Activated CD8-positive, alpha-beta memory T cell treated with anti-CD3 and anti-CD28 coated beads for 1 hour (primary cell): ENCODE results near the gene PAIP2.
"Not testable (repeated sequence)": the region's sequence is repeated elsewhere in the genome, so short reads cannot be mapped to it uniquely, and the experiment has no call there.

Experiments used
- DNase-seq, 2 donors: peaks; one replicate each; pipeline ENCODE4 v3.0.0-alpha.2; 2020; ENCODE audit warnings: low read depth in 1 of 2; ENCODE audit errors: extremely low read depth in 1 of 2

Gene PAIP2, protein sequence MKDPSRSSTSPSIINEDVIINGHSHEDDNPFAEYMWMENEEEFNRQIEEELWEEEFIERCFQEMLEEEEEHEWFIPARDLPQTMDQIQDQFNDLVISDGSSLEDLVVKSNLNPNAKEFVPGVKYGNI

DNA sequence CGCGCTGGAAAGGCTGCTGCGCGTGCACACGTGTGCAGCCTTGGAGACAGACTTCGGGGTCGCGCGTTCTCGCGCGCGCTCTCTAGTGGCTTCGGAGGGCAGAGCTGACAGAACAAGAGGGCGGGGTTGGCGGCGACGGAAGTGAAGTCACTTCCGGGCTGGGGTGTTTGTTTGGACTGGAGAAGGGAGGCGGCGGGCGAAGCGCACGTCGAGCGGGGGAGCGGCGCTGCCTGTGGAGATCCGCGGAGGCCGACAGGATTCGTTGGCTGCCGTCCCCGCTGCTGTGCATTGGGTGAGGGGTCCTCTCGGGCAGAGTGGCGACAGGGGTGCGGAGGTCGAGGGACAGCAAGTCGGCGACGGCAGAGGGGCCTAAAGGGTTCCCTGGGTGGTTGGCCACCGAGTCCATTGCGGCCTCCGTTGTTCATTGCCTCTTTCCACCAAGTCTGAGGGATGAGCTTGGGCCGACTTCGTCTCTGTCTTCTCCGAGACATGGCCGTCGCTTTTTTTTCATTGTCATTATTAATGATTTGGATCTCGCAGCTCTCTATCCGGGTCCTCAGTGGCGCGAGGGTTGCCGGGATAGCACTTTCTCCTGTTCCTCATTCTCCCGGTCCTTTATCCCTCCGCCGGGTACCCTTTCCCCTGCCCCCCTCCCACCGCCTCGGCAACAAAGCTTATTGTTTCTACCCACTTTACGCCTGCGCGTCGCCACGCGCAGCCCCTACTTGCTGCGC, at the start of gene PAIP2:
TSS of gene PAIP2 (plus strand) at position 166 of the 734 bp plus-strand sequence. CDS start 21,931 bp downstream, outside the sequence.
- peak; percentile 90 to 96 for DNase-seq

DNA sequence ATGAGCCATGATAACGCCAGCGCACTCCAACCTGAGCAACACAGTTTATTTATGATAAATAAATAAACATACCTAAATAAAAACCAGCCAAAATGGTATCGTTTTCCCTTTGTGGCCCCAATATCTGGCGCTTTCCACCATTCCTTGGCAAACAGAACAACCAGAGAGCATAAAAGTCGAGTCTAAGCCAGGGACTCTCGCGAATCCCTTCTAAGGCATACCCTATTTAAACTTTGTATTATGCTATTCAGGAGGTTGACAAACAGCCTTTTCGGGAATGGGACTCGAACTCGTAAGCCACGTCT, 48.5 kb upstream of the PAIP2 start:
- no peak for DNase-seq

DNA sequence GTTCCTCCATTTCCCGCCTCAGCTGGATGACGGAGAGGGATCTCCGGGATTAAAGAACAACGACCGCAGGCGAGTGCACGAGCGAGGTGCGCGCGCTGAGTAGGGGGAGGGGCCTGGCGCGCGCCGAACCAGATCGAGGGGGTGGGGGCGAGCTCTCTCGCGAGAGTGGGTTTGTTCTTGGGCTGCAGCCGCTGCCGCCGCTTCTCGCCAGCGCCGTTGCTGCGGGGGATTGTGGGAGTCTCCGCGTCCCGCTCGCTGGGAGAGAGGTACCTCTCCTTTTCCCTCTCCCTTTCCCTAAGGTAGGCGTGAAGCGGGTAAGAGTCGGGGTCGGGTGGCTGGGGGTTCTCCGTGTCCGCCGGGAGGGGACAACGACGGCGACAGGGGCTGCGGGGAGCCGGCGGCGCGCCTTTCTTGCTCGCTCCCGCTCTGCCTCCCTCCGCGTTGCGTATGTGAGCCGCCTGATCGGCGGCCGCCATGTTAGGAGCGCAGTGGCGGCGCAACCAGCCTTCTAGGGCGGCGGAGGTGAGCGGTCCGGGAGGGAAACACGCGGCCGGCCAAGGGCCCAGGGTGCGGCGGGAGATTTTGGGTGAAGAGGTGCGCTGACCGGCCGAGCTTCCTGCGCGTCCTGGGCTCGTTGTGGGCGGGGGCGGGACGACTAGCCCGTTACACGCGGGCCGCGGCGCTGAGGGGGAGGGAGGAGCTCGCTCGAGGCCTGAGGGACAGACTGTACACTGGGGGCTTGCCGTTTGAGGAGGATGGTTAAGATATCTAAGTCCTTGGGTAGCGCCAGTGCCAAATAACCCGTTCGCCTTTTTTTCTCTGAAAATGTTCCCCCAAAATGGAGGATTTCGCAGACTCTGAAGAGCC, 47.9 kb upstream of the PAIP2 start, which contains the start of gene MATR3:
TSS of gene MATR3 (plus strand) at position 234 of the 867 bp plus-strand sequence. CDS start 13,676 bp downstream, outside the sequence.
- DNase-seq: peak; percentile 79 to 89

DNA sequence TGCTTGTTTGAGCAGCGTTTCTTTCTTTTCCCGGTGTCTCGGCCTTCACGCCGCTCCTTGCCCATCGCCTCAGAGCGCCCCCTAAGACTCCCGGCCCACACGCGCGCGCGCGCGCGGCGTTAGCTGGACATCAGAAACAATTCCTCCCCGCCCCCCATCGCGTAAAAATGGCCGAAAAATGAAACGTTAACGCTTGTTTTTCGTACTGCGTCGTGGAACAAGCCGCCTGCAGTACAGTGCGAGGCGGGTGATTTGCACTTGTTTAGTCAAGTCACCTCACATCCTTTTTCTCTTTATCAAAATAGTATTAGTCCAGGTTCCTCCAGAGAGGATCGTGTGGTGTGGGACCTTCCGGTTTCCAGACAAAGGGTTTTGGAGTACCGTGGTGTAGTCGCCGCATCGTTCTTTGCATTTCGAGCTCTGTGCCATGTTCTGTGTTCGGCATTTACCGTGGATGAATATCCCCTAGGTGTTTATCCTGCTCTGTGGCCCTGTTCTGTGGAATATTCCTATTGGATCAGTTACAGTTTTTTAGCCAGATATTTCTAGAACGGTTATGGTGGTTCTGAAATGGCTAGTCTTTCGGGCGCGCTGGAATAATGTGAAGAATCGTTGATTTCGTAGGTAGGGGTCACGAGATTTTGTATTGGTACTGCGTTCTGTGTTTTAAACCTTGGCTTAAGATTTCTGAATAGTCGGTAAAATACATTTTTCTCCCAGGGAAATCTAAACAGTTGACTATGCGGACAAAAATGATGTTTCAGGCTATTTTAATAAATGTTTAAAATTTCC, 47.1 kb upstream of the PAIP2 start:
- DNase-seq: peak in 1 of 2 donors; percentile 33

DNA sequence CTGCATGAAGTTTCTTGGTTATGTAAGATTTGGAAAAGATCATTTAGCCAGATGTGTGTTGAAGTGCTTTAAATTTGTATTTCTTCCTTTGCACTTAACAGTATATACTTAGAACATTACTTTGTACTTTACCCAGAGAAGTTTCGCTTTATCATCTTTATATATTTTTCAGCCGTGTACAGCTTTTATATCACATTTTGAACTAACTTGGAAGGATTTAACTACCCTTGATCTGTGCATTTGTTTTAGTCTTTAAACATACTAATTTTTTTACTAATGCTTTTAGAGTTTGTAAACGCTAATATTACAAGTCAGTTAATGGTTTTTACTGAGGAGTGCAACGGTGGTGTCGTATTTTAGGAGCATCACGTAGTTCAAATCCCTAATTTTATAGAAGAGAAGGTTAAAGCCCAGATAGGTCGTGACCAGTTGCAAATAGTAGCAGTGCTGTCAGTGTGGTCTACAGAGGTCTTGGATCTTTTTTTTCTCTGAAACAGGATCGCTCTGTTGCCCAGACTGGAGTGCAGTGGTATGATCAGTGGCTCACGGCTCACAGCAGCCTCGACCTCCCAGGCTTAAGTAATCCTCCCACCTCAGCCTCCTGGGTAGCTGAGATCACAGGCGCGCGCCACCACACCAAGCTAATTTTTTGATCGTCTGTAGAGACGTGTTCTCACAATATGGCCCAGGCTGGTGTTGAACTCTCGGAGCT, 46.2 kb upstream of the PAIP2 start:
- DNase-seq: no peak

DNA sequence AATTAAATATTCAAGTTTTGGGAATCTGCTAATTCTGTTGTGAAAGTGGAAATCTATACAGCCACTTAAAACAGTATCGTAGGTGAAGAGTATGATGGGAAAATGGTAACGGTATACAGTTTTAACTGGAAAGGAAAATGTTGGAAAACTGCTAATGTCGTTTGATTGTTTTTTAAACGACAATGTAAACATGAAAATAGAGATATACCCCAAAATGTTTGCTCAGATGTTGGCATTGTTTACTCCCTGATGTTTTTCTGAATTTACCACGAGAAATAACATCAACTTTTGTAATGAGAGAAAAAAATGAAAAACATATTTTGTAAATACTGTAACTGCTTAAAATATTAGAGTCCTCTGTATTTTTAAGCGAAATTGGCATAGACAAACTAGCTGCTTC, 45.5 kb upstream of the PAIP2 start:
- no peak for DNase-seq

DNA sequence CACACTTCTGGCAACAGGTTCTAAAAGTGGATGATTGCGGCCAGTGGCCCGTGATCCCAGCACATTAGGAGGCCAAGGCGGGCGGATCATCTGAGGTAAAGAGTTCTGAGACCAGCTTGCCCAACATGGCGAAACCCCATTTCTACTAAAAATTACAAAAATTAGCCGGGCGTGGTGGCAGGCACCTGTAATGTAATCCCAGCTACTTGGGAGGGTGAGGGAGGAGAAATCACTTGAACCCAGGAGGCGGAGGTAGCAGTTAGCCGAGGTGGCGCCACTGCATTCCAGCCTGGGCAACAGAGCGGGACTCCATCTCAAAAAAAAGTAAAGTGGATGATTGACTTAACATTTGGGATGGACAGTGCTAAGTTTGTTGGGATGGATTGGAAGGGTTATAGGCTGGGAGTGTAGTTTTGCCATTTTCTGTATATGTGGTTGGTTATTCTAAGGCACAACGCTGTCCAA, 44.8 kb upstream of the PAIP2 start:
- DNase-seq: no peak

DNA sequence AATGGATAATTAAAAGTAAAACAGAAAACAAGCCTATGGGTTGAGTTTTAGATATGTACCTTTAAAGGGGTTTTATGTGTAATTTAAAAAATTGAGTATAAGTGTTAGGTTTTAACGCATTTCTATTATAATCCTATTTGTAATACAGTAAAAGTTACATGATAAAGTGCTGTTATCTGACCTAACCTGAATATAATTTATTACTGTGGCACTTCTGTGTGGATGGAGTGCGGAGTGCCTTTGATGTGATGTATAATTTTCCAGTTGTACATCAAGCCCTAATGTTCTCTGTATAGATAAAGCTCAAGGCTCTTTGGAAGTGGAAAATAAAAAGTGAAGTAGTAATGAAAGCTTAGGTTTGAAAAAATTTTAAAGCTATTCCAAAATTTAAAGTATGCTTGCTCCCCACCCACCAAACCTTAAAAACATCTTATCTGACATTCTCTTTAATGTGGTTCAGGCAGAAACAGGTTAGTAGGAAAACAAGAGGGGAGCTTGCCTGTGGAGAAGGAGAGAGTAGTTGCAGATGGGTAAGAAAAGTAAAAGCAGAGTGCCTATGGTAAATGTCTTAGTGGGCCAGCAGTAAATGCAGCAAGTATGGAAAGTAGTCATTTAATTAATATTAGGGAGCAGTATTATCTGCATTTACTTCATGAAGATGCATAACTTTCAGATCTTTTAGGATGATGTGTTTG, 44.1 kb upstream of the PAIP2 start:
- DNase-seq: no peak

DNA sequence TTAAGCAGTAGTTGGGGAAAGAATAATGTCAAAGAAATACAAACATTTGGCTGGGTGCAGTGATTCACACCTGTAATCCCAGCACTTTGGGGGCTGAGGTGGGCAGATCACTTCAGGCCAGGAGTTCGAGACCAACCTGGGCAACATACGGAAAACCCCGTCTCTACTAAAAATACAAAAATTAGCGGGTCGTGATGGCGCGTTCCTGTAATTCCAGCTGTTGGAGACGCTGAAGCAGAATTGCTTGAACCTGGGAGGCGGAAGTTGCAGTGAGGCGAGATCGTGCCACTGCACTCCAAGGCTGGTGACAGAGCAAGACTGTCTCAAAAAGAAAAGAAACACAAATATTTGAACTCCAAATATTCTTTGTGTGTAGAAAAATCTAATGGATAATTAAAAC, 43.4 kb upstream of the PAIP2 start:
- no peak for DNase-seq

DNA sequence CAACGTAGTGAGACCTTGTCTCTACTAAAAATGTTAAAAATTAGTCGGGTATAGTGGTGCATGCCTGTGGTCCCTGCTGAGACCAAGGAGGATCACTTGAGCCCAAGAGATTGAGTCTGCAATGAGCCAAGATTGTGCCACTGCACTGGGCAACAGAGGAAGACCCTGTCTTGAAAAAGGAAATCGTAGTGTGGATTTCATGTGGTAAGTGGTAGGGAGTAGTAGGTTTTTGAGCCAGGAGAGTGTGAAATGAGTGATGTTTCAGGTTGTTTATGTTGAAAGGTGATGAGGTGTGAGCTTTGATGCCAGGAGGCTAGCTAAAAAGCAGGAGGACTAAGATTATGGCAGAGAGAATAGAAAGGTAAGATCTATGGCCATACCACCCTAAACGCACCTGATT, 42.2 kb upstream of the PAIP2 start:
- DNase-seq: no peak

DNA sequence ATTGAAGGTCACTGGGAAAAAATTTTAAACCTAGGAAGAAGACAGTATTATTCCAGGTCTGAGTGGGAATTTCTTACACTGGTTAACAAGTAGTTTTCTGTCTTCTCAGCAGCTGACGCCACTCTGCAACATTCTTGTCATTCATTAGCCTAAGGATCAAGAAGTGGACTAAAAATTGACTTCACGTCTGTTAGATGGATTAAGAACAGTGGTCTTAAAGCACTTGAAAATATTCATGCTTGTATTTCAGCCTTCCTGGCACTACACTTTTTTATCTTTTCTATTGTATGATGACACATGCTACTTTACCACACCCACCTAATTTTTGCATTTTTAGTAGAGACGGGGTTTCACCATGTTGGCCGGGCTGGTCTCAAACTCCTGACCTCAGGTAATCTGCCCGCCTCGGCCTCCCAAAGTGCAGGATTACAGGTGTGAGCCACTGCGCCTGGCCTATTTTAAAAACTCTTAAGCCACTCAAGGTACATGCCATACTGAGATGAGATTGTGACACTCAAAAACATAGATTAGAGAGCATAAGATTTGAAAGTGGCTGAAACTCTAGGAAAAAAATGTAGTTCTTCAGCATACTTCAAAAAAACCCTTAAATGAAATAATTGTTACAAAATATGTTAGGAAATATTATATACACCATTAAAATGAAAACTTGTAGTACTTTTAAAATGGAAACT, 39.7 kb upstream of the PAIP2 start:
- DNase-seq: no peak

DNA sequence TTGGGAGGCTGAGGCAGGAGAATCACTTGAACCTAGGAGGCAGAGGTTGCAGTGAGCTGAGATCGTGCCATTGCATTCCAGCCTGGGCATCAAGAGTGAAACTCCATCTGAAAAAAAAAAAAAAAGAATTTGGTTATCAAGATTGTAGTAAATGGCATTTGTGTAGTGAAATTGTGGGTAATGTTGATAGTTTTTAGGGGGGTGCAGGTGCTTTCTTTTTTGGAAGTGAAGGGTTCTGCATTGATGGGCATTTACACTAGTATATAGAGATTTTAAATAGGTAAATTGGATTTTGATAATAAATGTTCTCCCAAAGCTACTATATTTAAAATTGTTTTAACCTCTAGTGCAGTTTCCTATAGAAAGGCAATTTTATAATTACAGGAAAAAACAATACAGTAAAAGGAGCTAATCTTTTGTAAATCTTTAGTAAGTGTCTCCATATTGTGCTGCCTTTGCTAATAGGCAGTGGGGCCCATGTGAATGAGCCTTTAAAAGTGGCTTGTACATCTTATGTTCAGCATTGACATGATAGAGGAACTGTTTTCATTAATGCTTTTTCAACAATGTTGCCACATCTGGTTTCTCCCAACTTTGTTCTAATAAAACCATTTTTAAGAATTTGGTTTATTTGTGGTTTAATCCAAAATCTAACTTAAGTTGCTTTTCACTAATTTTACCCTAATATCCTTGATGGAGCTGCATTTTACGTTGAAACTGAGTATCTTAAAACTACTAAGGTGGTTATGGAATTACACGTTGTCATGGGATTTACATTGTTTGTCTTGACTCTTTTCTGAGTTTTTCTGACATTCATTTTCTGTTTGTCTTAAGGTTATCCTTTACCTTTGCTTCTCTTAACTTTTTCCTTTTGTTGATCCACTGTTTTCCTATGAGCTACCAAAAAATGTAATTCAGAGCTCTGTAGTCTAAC, 37.0 kb upstream of the PAIP2 start:
- no peak for DNase-seq

DNA sequence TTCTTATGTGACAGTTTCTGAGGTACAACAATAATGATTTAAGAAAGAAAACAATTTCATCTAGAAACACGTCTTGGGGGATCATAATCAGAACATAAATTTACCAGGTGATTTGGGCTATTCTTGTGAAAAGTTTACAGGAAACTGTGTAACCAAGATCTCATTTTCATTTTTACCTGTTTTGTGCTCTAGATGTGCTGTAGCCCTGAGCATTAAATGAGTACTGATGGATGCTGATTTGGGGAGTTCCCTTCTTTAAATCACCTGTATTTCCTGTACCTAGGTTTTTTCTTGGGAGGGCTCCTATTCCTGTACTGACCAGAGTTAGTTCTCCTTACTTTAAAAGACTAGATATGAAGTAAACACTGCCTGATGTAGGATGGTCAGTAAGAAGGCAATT, 35.5 kb upstream of the PAIP2 start:
- no peak for DNase-seq

DNA sequence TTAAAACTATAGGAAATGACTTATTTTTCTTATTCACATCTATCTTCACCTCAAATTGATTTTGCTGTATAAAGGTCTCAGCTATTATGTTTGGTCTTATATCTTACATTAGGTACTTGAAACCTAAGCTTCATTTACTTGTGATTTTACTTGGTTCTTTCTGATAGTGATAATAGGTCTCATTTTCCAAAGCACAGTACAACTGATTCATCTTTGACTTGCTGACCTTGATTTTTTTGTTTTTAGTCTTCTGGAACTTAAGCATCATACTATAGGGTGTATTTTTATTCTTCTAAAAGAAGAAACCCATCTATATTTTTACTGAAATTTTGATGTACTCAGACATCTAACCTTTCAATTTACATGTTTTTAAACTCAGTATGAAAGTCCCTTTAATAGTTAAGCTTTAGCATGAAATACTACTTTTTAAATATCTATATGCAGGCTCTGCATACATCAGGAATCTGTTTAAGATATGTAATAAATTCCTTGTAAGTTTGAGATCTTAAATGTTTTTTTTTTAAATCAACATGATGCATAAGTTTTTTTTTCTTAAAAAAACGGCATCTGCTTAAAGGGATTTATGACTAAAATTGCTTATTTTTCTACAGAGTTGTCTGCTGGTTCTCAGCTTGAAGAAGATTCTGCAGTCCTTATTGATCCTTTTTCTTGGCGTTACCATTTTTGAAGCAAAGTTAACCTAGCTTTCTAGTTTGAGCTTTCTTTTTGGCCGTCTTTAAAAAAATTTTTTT, 34.9 kb upstream of the PAIP2 start:
- no peak for DNase-seq

DNA sequence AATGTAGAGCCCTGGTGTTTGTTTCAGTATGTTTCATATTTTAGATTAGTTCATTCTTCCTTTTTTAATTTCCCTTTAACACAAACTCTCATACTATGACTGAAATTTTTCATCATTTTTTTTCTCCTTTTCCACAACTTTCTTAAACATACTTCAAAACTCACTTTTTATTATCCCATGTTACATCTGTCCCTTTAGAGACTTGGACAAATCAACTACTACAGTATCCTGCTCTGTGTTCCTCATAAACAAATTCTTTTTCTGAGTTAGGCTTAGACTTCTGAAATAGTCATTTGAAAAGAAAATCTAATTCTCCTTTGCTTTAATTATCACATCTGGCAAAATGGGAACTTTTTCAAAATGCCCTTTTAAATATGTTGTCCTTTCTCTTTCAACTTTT, 32.9 kb upstream of the PAIP2 start:
- no peak for DNase-seq

DNA sequence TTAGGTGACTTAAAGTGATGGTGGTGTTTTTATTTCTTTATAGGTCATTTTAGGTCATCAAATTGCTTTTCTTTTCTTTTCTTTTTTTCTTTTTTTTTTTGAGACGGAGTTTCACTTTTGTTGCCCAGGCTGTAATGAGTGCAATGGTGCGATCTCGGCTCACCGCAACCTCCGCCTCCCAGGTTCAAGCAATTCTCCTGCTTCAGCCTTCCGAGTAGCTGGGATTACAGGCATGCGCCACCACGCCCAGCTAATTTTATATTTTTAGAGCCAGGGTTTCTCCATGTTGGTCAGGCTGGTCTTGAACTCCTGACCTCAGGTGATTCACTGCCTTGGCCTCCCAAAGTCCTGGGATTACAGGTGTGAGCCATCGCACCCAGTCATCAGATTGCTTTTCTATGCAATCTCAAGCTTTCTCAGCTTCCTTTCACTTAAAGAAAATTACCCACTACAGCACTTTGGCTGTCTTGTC, 30.9 kb upstream of the PAIP2 start:
- DNase-seq: not testable (repeated sequence)

DNA sequence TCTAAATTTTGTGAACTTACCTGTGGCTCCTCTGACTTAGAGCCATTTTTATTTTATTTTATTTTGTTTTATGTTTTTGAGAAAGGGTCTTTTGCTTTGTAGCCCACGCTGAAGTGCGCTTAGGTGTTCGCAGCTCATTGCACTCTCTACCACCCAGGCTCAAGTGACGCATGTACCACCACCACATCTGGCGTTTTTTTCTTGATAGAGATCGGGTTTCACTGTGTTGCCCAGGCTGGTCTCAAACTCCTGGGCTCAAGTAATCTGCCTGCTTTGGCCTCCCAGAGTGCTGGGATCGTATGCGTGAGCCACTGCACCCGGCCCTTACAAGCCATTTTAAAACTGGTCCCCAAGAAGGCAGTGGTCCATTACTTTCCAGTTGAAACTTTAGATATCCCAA, 29.6 kb upstream of the PAIP2 start:
- no peak for DNase-seq
